ENCODE measurements around the gene ANTXR1.

The ANTXR1 gene

GRCh38 chr2:69007169-69007568 is 5.8 kb upstream of the ANTXR1 start:
- DNase-seq = no peak

GRCh38 chr2:69007603-69008002 is 5.4 kb upstream of the ANTXR1 start:
- DNase-seq = no peak

- no peak for DNase-seq
Measured at GRCh38 chr2:69010437-69011194, 2.4 kb upstream of the ANTXR1 start.

- DNase-seq = no peak
Measured at GRCh38 chr2:69011611-69012157, 1.3 kb upstream of the ANTXR1 start.

- peak; percentile 10 for DNase-seq
Measured at GRCh38 chr2:69012310-69013141, 453 bp upstream of the ANTXR1 start.

- no peak for DNase-seq
Measured at GRCh38 chr2:69013840-69014821, 1.2 kb downstream of the ANTXR1 start.

- DNase-seq = no peak
Measured at GRCh38 chr2:69017080-69017479, 4.1 kb downstream of the ANTXR1 start.

- no peak for DNase-seq
Measured at GRCh38 chr2:69017835-69018234, 4.9 kb downstream of the ANTXR1 start.

GRCh38 chr2:69018678-69019095 is 5.7 kb downstream of the ANTXR1 start:
- no peak for DNase-seq

- DNase-seq = no peak
Measured at GRCh38 chr2:69020496-69021426, 7.8 kb downstream of the ANTXR1 start.

- DNase-seq = no peak
Measured at GRCh38 chr2:69021727-69022126, 8.7 kb downstream of the ANTXR1 start.

- DNase-seq = no peak
Measured at GRCh38 chr2:69022548-69022947, 9.6 kb downstream of the ANTXR1 start.

- DNase-seq = no peak
Measured at GRCh38 chr2:69023236-69023635, 10.3 kb downstream of the ANTXR1 start.

- DNase-seq = peak; percentile 27
Measured at GRCh38 chr2:69026026-69026425, 13.0 kb downstream of the ANTXR1 start.

- no peak for DNase-seq
Measured at GRCh38 chr2:69026691-69027459, 13.9 kb downstream of the ANTXR1 start.

GRCh38 chr2:69030800-69031428 is 17.9 kb downstream of the ANTXR1 start:
- no peak for DNase-seq

GRCh38 chr2:69031466-69031865 is 18.5 kb downstream of the ANTXR1 start:
- DNase-seq = no peak

GRCh38 chr2:69032336-69032735 is 19.4 kb downstream of the ANTXR1 start:
- no peak for DNase-seq

GRCh38 chr2:69033461-69034095 is 20.6 kb downstream of the ANTXR1 start:
- no peak for DNase-seq

GRCh38 chr2:69034122-69034521 is 21.1 kb downstream of the ANTXR1 start:
- no peak for DNase-seq

Data from NCI-H2029 treated with DMSO at 0.1 percent for 48 hours (cell line).